Osteoblast (primary cell): ENCODE results near the gene MICALL2. TPM values are rescaled to one million over a fixed set of nuclear protein-coding genes. Genes with fewer than 3 reads are reported as not detected.
A peak's percentile ranks its signal among the peaks of the same experiment; 100 is the strongest.

Experiments
- DNase-seq: peaks from one replicate; pipeline ENCODE4 v3.0.0; 2011; ENCODE audit warnings: low spot score, mixed read lengths; ENCODE audit not compliant: insufficient read length; ENCODE audit errors: missing footprints
- H2AFZ ChIP-seq: 2 replicates; pipeline ENCODE4 v1.6.0; 2011; ENCODE audit warnings: mild to moderate bottlenecking, low read length
- H3K27ac ChIP-seq: 2 replicates; pipeline ENCODE4 v1.5.1; 2011; ENCODE audit warnings: mild to moderate bottlenecking, low read depth, low read length, moderate library complexity
- H3K27me3 ChIP-seq: 2 replicates; pipeline ENCODE4 v1.6.0; 2012; ENCODE audit warnings: mild to moderate bottlenecking, control low read depth, inconsistent platforms, low read length, moderate library complexity; ENCODE audit not compliant: insufficient read depth
- H3K36me3 ChIP-seq: 2 replicates; pipeline ENCODE4 v1.5.1; 2011; ENCODE audit warnings: mild to moderate bottlenecking, low read length, control low read depth, moderate library complexity; ENCODE audit not compliant: insufficient read depth
- H3K4me1 ChIP-seq: 2 replicates; pipeline ENCODE4 v1.5.1; 2011; ENCODE audit warnings: mild to moderate bottlenecking, low read length, control low read depth, moderate library complexity; ENCODE audit not compliant: insufficient read depth
- H3K4me2 ChIP-seq: 2 replicates; pipeline ENCODE4 v1.6.0; 2011; ENCODE audit warnings: mild to moderate bottlenecking, low read length; ENCODE audit not compliant: insufficient read depth
- H3K4me3 ChIP-seq: fragments of 200-600 bp; sonication (generic); 3 replicates; pipeline ENCODE4 v1.5.1; 2012; ENCODE audit warnings: mild to moderate bottlenecking, low read length, inconsistent platforms; ENCODE audit not compliant: insufficient read depth
- H3K79me2 ChIP-seq: 2 replicates; pipeline ENCODE4 v1.6.0; 2012; ENCODE audit warnings: mild to moderate bottlenecking, low read length, control low read depth, inconsistent platforms; ENCODE audit not compliant: insufficient read depth
- H3K9me3 ChIP-seq: 2 replicates; pipeline ENCODE4 v1.5.1; 2011; ENCODE audit warnings: low read depth, low read length, control low read depth
- H4K20me1 ChIP-seq: 2 replicates; pipeline ENCODE4 v1.6.0; 2012; ENCODE audit warnings: mild to moderate bottlenecking, low read length, control low read depth; ENCODE audit not compliant: insufficient read depth
- total RNA-seq: library from RNA; depleted of rRNA; stranded (reverse); fragments of >200 nt; gene quantifications from 2 replicates; pipeline ENCODE4 v1.2.3, GENCODE V29; 2012
- TF ChIP-seq, protein P1 (sequence below): IDR thresholded peaks from 2 replicates; pipeline ENCODE4 v1.5.1; 2011; ENCODE audit warnings: mild to moderate bottlenecking, low read depth, low read length, moderate library complexity; ENCODE audit errors: extremely low read depth

MICALL2 gene
- total RNA-seq, 1 donor, result 30.4 TPM

DNA sequence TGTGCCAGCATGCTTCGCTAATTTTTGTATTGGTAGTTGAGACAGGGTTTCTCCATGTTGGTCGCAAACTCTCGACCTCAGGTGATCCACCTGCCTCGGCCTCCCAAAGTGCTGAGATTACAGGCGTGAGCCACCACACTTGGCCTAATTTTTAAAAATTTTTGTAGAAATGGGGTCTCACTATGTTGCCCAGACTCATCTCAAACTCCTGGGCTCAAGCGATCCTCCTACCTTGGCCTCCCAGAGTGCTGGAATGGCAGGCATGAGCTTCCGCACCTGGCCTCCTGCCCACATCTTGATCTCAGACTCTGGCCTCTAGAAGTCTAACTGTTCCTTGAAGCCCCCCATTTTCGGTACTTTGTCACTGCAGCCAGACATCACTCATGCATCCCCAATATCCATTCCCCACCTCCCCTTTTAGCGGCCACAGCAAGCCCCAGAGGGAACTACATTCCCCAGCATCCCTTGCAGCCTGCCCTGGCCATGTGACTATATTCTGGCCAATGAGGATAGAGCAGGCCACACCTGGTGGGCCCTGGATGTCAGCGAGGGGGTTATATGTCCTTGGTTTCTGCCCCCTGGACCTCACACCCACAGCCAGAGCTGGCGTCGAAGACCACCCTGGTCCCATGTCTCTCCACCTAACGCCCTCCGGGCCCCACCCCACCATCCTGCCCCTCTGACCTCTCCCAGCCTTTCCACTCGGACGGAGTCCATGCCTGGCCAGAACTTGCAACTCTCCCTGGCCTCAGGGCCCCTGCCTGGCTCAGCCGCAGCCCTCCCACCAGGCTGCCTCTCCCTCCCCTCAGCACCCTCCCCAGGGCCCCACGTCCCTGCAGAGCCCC, 33.8 kb downstream of the MICALL2 start:
- H3K27ac ChIP-seq, result no peak overlapping the region
- H3K4me1 ChIP-seq, result no peaks in the 10 kb centered on the region
- peak; percentile 97 for DNase-seq
- no peaks in the 10 kb centered on the region for H3K9me3 ChIP-seq
- no peaks in the 10 kb centered on the region for H3K36me3 ChIP-seq
- H3K4me3 ChIP-seq, result no peak overlapping the region
- TF ChIP-seq, protein P1, sequence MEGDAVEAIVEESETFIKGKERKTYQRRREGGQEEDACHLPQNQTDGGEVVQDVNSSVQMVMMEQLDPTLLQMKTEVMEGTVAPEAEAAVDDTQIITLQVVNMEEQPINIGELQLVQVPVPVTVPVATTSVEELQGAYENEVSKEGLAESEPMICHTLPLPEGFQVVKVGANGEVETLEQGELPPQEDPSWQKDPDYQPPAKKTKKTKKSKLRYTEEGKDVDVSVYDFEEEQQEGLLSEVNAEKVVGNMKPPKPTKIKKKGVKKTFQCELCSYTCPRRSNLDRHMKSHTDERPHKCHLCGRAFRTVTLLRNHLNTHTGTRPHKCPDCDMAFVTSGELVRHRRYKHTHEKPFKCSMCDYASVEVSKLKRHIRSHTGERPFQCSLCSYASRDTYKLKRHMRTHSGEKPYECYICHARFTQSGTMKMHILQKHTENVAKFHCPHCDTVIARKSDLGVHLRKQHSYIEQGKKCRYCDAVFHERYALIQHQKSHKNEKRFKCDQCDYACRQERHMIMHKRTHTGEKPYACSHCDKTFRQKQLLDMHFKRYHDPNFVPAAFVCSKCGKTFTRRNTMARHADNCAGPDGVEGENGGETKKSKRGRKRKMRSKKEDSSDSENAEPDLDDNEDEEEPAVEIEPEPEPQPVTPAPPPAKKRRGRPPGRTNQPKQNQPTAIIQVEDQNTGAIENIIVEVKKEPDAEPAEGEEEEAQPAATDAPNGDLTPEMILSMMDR, result no peak
- no peak overlapping the region for H2AFZ ChIP-seq
- no peaks in the 10 kb centered on the region for H4K20me1 ChIP-seq
- peaks cover 19% of the 10 kb centered on the region for H3K27me3 ChIP-seq
- no peak overlapping the region for H3K4me2 ChIP-seq
- H3K79me2 ChIP-seq, result no peaks in the 10 kb centered on the region

DNA sequence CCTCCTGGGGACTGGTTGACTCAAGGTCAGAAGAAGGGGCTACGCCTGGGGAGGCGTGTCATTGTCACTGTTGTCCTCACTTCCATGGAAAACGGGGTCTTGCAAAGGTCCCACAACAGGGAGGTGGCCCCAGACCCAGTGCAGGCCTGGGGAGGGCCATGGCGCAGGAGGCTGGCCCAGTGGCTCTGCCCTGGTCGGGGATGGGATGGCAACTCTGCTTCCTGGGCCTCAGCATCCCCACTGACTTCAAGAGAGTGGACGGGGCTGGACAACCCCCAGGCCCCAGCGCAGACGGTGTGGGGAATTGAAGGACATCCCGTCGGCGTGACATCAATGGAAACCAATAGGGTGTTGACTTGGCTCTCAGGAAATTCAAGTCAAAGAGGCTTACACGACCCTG, 35.2 kb downstream of the MICALL2 start:
- TF ChIP-seq, protein P1, result no peak
- H3K79me2 ChIP-seq, result no peaks in the 10 kb centered on the region
- H3K27ac ChIP-seq, result no peak overlapping the region
- H3K27me3 ChIP-seq, result peaks cover 19% of the 10 kb centered on the region
- no peaks in the 10 kb centered on the region for H3K4me1 ChIP-seq
- no peak overlapping the region for H3K4me2 ChIP-seq
- H4K20me1 ChIP-seq, result no peaks in the 10 kb centered on the region
- H3K4me3 ChIP-seq, result no peak overlapping the region
- DNase-seq, result no peak
- H3K36me3 ChIP-seq, result no peaks in the 10 kb centered on the region
- no peaks in the 10 kb centered on the region for H3K9me3 ChIP-seq
- H2AFZ ChIP-seq, result no peak overlapping the region

DNA sequence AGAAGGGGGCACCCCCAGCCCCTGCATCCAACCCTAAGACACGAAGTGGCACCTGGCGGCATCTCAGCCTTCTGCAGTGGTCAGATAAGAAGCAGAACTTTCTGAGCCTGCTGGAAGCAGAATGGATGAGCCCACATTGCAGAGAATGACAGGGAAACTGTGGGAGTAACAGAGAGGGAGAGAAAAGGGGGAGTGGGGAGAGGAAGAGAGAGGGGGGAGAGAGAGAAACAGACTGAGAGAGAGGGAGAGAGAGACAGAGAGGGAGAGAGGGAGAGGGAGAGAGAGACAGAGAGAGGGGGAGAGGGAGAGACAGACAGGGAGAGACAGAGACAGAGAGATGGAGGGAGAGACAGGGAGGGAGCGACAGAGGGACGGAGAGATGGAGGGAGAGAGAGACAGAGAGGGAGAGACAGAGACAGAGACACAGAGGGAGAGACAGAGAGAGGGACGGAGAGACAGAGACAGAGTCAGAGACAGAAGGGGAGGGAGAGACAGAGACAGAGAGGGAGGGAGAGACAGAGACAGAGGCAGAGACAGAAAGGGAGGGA, 35.9 kb downstream of the MICALL2 start:
- H3K4me1 ChIP-seq, result no peaks in the 10 kb centered on the region
- H4K20me1 ChIP-seq, result no peaks in the 10 kb centered on the region
- H3K27me3 ChIP-seq, result peaks cover 19% of the 10 kb centered on the region
- no peak for DNase-seq
- H2AFZ ChIP-seq, result no peak overlapping the region
- H3K36me3 ChIP-seq, result no peaks in the 10 kb centered on the region
- H3K9me3 ChIP-seq, result no peaks in the 10 kb centered on the region
- no peak overlapping the region for H3K27ac ChIP-seq
- H3K4me3 ChIP-seq, result no peak overlapping the region
- H3K79me2 ChIP-seq, result no peaks in the 10 kb centered on the region
- TF ChIP-seq, protein P1, result no peak
- no peak overlapping the region for H3K4me2 ChIP-seq

DNA sequence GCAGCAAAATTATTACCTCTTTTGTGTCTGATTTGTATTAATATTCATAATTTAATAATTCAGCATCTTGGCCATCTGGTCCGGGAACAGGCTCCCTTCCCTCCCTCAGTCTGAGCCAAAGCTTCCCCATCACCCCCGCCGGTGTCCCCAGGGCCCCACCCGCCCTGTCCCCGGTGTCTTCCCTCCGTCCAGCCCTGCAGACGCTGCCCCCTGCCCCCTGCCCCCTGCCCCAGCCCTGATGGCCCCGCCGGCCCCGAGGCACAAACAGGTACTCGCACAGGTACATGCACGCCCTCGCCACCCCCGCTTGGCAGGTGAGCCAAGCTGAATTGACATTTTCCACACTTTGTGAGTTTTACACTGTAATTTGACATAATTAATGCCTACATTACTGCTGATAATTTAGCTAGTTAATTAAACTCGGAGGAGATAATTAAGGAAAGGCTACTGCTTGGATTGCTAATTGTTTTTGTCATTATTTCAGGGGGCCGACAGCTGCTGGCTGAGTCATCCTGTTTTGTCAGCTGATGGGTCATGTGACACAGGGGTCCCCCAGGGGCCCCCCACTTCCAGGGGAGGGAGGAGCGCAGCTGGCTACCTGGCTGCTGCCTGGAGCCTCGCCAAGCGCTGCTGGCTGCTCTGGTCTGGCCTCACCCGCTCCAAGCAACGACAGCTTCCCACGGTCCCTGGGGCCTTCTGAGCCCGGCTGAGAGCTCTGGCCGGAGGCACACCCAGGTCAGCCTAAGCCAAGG, 36.6 kb downstream of the MICALL2 start:
- Histone ChIP-seq H3K36me3 (no peaks in the 10 kb centered on the region), H3K79me2 (no peaks in the 10 kb centered on the region), H4K20me1 (no peaks in the 10 kb centered on the region), H3K27ac (no peak overlapping the region), H3K4me2 (no peak overlapping the region), H2AFZ (no peak overlapping the region), H3K4me1 (peaks cover 4% of the 10 kb centered on the region), H3K4me3 (no peak overlapping the region), H3K27me3 (peaks cover 19% of the 10 kb centered on the region), H3K9me3 (no peaks in the 10 kb centered on the region)
- no peak for DNase-seq
- TF ChIP-seq, protein P1, result no peak
